GM13977 (cell line): ENCODE data around the gene HMGCS2.
"Not testable (repeated sequence)": the region's sequence is repeated elsewhere in the genome, so short reads cannot be mapped to it uniquely, and the experiment has no call there.

Source experiments
- DNase-seq: peaks from one replicate; pipeline ENCODE4 v3.0.0; 2012; ENCODE audit warnings: low spot score
- in situ Hi-C: fragments of 300-500 bp; cut with MboI; formaldehyde crosslinking; loops from one replicate; pipeline ENCODE4 v1.12.0; 2022; ENCODE audit warnings: low sequenced_read_pairs, low pct_unique_long_range_greater_than_20kb, mixed read lengths, inconsistent platforms; ENCODE audit not compliant: unreplicated experiment
- TF ChIP-seq, protein P1 (sequence below): IDR thresholded peaks from 2 replicates; pipeline ENCODE4 v1.5.1; 2012; ENCODE audit warnings: mild to moderate bottlenecking, control low read depth; ENCODE audit not compliant: insufficient read depth; ENCODE audit errors: extremely low read depth, missing control alignments

Gene HMGCS2

GRCh38 chr1:119794876-119795240 is 26.2 kb upstream of the HMGCS2 start:
- in situ Hi-C loops, result no loop called here
- TF ChIP-seq, protein P1, sequence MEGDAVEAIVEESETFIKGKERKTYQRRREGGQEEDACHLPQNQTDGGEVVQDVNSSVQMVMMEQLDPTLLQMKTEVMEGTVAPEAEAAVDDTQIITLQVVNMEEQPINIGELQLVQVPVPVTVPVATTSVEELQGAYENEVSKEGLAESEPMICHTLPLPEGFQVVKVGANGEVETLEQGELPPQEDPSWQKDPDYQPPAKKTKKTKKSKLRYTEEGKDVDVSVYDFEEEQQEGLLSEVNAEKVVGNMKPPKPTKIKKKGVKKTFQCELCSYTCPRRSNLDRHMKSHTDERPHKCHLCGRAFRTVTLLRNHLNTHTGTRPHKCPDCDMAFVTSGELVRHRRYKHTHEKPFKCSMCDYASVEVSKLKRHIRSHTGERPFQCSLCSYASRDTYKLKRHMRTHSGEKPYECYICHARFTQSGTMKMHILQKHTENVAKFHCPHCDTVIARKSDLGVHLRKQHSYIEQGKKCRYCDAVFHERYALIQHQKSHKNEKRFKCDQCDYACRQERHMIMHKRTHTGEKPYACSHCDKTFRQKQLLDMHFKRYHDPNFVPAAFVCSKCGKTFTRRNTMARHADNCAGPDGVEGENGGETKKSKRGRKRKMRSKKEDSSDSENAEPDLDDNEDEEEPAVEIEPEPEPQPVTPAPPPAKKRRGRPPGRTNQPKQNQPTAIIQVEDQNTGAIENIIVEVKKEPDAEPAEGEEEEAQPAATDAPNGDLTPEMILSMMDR, result no peak
- DNase-seq, result no peak

DNA sequence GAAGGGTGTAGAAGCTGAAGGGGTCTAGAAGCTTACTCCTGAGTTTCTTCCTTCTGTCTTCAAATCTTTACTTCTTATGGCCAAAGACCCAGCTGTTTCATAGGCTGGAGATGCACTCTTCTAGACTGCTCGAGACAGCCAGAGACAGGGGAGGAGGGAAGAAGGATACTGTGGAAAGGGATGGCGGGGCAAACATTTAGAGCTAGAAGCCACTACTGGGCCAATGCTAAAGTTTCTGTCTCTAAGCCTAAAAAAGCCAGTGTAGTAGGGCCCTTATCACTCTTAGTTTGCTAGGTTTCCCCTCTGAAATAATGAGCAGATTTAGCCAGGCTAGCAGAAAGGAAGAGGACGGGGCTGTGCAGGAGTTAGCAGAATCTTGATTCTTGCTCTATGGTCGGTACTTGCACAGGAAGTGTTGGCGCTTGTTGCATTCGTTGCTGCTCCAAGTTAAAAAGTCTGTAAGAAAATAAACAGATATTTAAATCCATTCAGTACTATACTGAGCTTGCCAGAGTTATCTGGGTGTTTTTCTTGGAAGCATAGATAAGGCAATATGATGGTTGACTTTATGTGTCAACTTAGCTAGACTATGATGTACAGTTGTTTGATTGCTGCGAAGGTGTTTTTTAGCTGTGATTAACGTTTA is 25.6 kb upstream of the HMGCS2 start:
- in situ Hi-C loops, result no loop called here
- TF ChIP-seq, protein P1, result no peak
- DNase-seq, result no peak

DNA sequence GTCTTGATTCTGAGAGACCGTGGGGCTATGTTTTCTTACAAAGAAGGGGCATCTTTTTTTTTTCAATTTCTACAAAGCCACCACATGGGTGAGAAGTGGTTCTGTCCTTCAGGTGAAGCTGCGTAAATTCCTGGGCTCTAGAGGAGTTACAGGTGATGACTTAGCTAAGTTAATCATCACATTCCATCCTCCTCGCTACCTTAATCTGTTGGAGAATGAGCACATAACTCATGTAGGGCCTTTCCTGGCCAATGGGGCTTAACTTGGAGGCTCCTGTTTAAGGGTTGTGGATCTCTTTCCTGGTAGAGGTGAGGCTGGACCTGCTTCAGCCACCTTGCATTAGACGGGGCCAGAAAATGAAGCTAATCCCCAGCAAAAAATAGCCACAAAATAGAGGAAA is 22.7 kb upstream of the HMGCS2 start:
- no peak for DNase-seq
- in situ Hi-C loops, result no loop called here
- TF ChIP-seq, protein P1, result no peak

- TF ChIP-seq, protein P1, result no peak
- in situ Hi-C loops, result no loop called here
- no peak for DNase-seq
These were observed 21.9 kb upstream of the HMGCS2 start for GRCh38 chr1:119790451-119791198.

- in situ Hi-C loops, result no loop called here
- no peak for DNase-seq
- TF ChIP-seq, protein P1, result no peak
These were observed 19.1 kb upstream of the HMGCS2 start for GRCh38 chr1:119787776-119788175.

GRCh38 chr1:119786473-119787050 is 17.9 kb upstream of the HMGCS2 start:
- DNase-seq, in situ Hi-C loops: not testable (repeated sequence)

- DNase-seq, in situ Hi-C loops: not testable (repeated sequence)
These were observed 17.3 kb upstream of the HMGCS2 start for GRCh38 chr1:119786046-119786445.
